Stimulated activated CD4-positive, alpha-beta T cell treated with anti-CD3 and anti-CD28 coated beads, Interleukin-2, amount 100 ng/mL, for 4 hours (primary cell): Measurements from ENCODE around the gene POU2AF3.

ENCODE experiments used
- DNase-seq: peaks from one replicate; pipeline ENCODE4 v3.0.0-alpha.2; 2020; ENCODE audit warnings: low read depth

Gene POU2AF3

GRCh38 chr11:111353776-111354600 lies 55.6 kb downstream of the POU2AF3 start:
- no peak for DNase-seq

GRCh38 chr11:111354601-111354891 lies 56.2 kb downstream of the POU2AF3 start:
- DNase-seq, result no peak

- DNase-seq, result no peak
Observed at GRCh38 chr11:111355101-111355500, 56.8 kb downstream of the POU2AF3 start.

GRCh38 chr11:111355956-111356659 lies 57.8 kb downstream of the POU2AF3 start:
- no peak for DNase-seq

- no peak for DNase-seq
Observed at GRCh38 chr11:111356660-111357048, 58.3 kb downstream of the POU2AF3 start.

- no peak for DNase-seq
Observed at GRCh38 chr11:111357150-111358037, 59.0 kb downstream of the POU2AF3 start.
